GM18505 (cell line): Measurements from ENCODE around the gene ATG5.
"Not testable (repeated sequence)": the region's sequence is repeated elsewhere in the genome, so short reads cannot be mapped to it uniquely, and the experiment has no call there.

Experiments
- ATAC-seq: cut with Tn5 transposase; IDR thresholded peaks from one replicate; pipeline ENCODE4 v1.9.1; 2021; ENCODE audit not compliant: unreplicated experiment
- POLR2A ChIP-seq: IDR thresholded peaks from 4 replicates; pipeline ENCODE4 v1.6.1; 2011; ENCODE audit warnings: borderline replicate concordance; ENCODE audit not compliant: insufficient read depth, insufficient read length; ENCODE audit errors: extremely low read depth

The ATG5 gene

DNA sequence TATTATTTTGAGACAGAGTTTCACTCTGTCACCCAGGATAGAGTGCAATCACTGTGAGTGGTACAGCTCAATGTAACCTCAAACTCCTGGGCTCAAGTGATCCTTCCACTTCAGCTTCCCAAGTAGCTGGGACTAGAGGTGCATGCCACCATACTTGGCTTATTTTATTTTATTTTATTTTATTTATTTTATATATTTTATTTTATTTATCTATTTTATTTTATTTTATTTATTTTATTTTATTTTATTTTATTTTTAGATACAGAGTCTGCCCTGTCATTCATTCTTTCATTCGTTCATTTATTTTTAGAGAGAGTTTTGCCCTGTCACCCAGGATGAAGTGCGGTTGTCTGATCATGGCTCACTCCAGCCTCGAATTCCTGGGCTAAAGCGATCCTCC is 35.5 kb downstream of the ATG5 start:
- ATAC-seq, result no peak
- no peak for TF ChIP-seq POLR2A

- no peak for TF ChIP-seq POLR2A
- no peak for ATAC-seq
Measured at GRCh38 chr6:106287215-106287614, 38.3 kb downstream of the ATG5 start.

GRCh38 chr6:106286746-106287145 is 38.8 kb downstream of the ATG5 start:
- no peak for ATAC-seq
- no peak for TF ChIP-seq POLR2A

- TF ChIP-seq POLR2A, result no peak
- no peak for ATAC-seq
Measured at GRCh38 chr6:106283481-106283880, 42.1 kb downstream of the ATG5 start.

GRCh38 chr6:106281661-106282060 is 43.9 kb downstream of the ATG5 start:
- ATAC-seq, result no peak
- no peak for TF ChIP-seq POLR2A

- no peak for TF ChIP-seq POLR2A
Measured at GRCh38 chr6:106281088-106281487, 44.5 kb downstream of the ATG5 start.

GRCh38 chr6:106279179-106279578 is 46.4 kb downstream of the ATG5 start:
- TF ChIP-seq POLR2A, result no peak
- no peak for ATAC-seq

More at GRCh38 chr6:106281088-106281487, 44.5 kb downstream of the ATG5 start:
- no peak for ATAC-seq

DNA sequence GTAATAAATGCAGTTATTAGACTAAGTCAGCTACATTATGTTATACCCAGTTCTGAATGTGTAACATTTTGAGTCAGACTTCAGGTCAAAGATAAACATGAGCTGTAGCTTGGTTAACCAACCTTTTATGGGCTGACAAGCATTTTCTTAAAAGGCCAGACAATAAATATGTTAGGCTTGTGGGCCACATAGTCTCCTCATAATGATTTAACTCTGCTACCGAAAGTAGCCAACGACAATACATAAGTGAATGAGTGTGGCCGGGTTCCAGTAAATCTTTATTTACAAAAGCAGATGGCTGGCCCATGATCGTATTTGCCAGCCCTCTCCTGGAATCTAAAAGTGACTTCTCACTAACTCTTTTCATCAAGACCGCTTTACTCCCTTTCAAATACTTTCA is 49.9 kb downstream of the ATG5 start:
- no peak for ATAC-seq
- no peak for TF ChIP-seq POLR2A

- no peak for TF ChIP-seq POLR2A
- ATAC-seq, result peak; percentile 59
Measured at GRCh38 chr6:106273087-106273486, 52.5 kb downstream of the ATG5 start.

- no peak for ATAC-seq
- TF ChIP-seq POLR2A, result no peak
Measured at GRCh38 chr6:106272287-106272686, 53.3 kb downstream of the ATG5 start.

DNA sequence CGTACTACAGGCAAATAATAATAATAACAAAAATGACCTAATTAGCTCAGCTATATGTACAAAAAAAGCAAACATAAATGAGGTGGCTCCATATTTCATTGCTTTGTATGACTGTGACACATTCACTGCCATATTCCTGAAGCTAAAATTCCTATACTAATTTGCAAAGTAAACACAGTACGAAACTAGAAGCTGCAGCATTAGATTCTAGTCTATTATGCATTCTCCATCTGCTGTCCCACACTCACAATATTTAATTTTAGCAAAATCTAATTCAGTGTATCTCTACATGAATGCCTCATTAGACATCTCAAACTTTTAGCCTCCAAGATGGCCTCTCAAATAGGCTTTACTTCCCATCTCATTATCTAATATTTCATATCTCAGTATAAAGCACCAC is 55.1 kb downstream of the ATG5 start:
- no peak for TF ChIP-seq POLR2A
- no peak for ATAC-seq

GRCh38 chr6:106269268-106269919 is 56.2 kb downstream of the ATG5 start:
- ATAC-seq, result not testable (repeated sequence)

- not testable (repeated sequence) for ATAC-seq
Measured at GRCh38 chr6:106268500-106268899, 57.1 kb downstream of the ATG5 start.

- ATAC-seq, result not testable (repeated sequence)
Measured at GRCh38 chr6:106264433-106264832, 61.1 kb downstream of the ATG5 start.

GRCh38 chr6:106259748-106260147 is 65.8 kb downstream of the ATG5 start:
- ATAC-seq, result not testable (repeated sequence)
